Stimulated activated CD8-positive, alpha-beta memory T cell treated with anti-CD3 and anti-CD28 coated beads, Interleukin-2, amount 100 ng/mL, for 1 hour (primary cell): ENCODE results near the gene RAC2.

Source experiments
- DNase-seq, 2 donors: peaks; one replicate each; pipeline ENCODE4 v3.0.0-alpha.2; 2020; ENCODE audit warnings: low read depth in 2 of 2

The RAC2 gene

GRCh38 chr22:37275622-37276021 lies 31.6 kb upstream of the RAC2 start:
- DNase-seq = no peak

- no peak for DNase-seq
These were observed 31.1 kb upstream of the RAC2 start for GRCh38 chr22:37275134-37275533.

GRCh38 chr22:37274380-37274862 lies 30.4 kb upstream of the RAC2 start:
- DNase-seq = no peak

- DNase-seq = no peak
These were observed 29.8 kb upstream of the RAC2 start for GRCh38 chr22:37273846-37274225.

- no peak for DNase-seq
These were observed 29.2 kb upstream of the RAC2 start for GRCh38 chr22:37273126-37273845.

- DNase-seq = no peak
These were observed 27.0 kb upstream of the RAC2 start for GRCh38 chr22:37270928-37271650.

- no peak for DNase-seq
These were observed 26.0 kb upstream of the RAC2 start for GRCh38 chr22:37269936-37270678.

- DNase-seq = no peak
These were observed 23.8 kb upstream of the RAC2 start for GRCh38 chr22:37267661-37268413.

GRCh38 chr22:37267135-37267587 lies 23.1 kb upstream of the RAC2 start:
- DNase-seq = peak; percentile 45 to 52

GRCh38 chr22:37266581-37267134 lies 22.6 kb upstream of the RAC2 start:
- no peak for DNase-seq

- DNase-seq = no peak
These were observed 20.2 kb upstream of the RAC2 start for GRCh38 chr22:37263966-37264887.

- DNase-seq = no peak
These were observed 18.3 kb upstream of the RAC2 start for GRCh38 chr22:37262346-37262745.

- DNase-seq = peak; percentile 40 to 43
These were observed 16.9 kb upstream of the RAC2 start for GRCh38 chr22:37260901-37261336.

GRCh38 chr22:37260155-37260795 lies 16.2 kb upstream of the RAC2 start:
- no peak for DNase-seq

- no peak for DNase-seq
These were observed 15.5 kb upstream of the RAC2 start for GRCh38 chr22:37259540-37260029.

- DNase-seq = no peak
These were observed 14.8 kb upstream of the RAC2 start for GRCh38 chr22:37258753-37259401.

- DNase-seq = no peak
These were observed 14.1 kb upstream of the RAC2 start for GRCh38 chr22:37258005-37258752.

GRCh38 chr22:37256075-37256726 lies 12.1 kb upstream of the RAC2 start:
- DNase-seq = no peak
